Suprapubic skin (tissue), 3 donors: ENCODE results near the gene GATAD1.
"Not testable (repeated sequence)": the region's sequence is repeated elsewhere in the genome, so short reads cannot be mapped to it uniquely, and the experiment has no call there.

Source experiments
- EP300 ChIP-seq: sonication (generic); formaldehyde crosslinking; IDR thresholded peaks from one replicate; pipeline ENCODE4 v1.6.1; 2017; ENCODE audit warnings: antibody characterized with exemption
- POLR2A ChIP-seq, 2 donors: fragments of 450-650 bp; IDR thresholded peaks; one replicate each; pipeline ENCODE4 v1.6.1; 2017; ENCODE audit warnings: antibody characterized with exemption in 2 of 2, mild to moderate bottlenecking in 2 of 2, moderate library complexity in 2 of 2
- TF ChIP-seq, protein P1 (sequence below), 2 donors: fragments of 200-600 bp in 1 of 2; fragments of 450-650 bp in 1 of 2; sonication (generic) in 1 of 2; IDR thresholded peaks; one replicate each; pipeline ENCODE4 v1.5.1; 2016 to 2019; ENCODE audit warnings: antibody characterized with exemption in 2 of 2, mild to moderate bottlenecking in 1 of 2, moderate library complexity in 1 of 2

- not testable (repeated sequence) for TF ChIP-seq EP300; POLR2A (IDR thresholded peaks at IDR 0.05)
- TF ChIP-seq, protein P1, sequence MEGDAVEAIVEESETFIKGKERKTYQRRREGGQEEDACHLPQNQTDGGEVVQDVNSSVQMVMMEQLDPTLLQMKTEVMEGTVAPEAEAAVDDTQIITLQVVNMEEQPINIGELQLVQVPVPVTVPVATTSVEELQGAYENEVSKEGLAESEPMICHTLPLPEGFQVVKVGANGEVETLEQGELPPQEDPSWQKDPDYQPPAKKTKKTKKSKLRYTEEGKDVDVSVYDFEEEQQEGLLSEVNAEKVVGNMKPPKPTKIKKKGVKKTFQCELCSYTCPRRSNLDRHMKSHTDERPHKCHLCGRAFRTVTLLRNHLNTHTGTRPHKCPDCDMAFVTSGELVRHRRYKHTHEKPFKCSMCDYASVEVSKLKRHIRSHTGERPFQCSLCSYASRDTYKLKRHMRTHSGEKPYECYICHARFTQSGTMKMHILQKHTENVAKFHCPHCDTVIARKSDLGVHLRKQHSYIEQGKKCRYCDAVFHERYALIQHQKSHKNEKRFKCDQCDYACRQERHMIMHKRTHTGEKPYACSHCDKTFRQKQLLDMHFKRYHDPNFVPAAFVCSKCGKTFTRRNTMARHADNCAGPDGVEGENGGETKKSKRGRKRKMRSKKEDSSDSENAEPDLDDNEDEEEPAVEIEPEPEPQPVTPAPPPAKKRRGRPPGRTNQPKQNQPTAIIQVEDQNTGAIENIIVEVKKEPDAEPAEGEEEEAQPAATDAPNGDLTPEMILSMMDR (IDR thresholded peaks at IDR 0.05), result not testable (repeated sequence)
Measured at GRCh38 chr7:92473989-92474388, 26.7 kb downstream of the GATAD1 start.
